Esophagus squamous epithelium (tissue), 4 donors: ENCODE measurements around the gene BAIAP2.

Source experiments
- POLR2A ChIP-seq, 4 donors: fragments of 450-650 bp; IDR thresholded peaks; one replicate each; pipeline ENCODE4 v1.6.1; 2017; ENCODE audit warnings: antibody characterized with exemption in 4 of 4, mild to moderate bottlenecking in 4 of 4, moderate library complexity in 3 of 4
- TF ChIP-seq, protein P1 (sequence below), 6 experiments: fragments of 450-650 bp in 4 of 6; fragments of 200-600 bp in 2 of 6; sonication (generic) in 2 of 6; IDR thresholded peaks; one replicate each; pipeline ENCODE4 v1.5.1; 2016 to 2019; ENCODE audit warnings: antibody characterized with exemption in 6 of 6, mild to moderate bottlenecking in 4 of 6, moderate library complexity in 4 of 6

DNA sequence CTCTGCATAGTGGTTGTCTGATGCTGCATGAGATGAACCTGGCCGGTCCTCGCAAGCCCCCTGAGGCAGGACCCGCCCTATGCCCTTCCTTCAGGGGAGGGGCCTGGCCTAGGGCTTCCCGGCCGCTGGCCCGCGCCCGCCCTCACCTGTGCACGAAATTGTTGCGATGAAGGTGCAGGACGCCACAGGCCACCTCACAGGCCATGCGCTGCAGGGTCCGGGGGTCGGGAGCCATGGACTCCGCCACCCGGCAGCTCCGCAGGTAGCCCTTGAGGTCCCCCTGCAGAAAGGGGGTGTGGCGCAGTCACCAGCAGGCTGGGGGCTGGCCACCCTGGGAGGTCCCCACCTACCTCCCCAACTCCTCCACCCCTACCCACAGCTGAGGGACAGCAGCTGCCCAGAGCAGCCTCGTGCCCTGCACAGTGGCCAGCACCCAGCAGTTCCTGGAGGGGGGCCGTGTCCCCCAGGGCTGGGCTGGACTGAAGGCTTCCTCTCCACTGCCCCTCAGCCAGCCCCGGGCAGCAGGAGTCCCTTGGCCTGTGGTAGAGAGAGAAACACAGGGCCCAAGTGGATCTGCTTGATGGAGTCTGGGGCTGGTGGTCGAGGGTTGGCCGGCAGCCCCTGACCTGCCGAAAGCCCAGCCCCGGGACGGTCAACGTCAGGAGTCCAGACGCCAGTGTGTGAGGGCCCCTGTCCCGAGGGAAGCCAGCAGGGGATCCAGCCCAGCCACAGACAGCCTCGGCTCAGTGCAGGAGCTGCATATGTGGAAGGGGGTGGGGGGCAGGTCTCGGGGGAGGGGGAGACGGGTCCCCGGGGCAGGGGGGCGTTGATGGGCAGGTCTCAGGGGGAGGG is 91.6 kb downstream of the BAIAP2 start:
- TF ChIP-seq, protein P1, sequence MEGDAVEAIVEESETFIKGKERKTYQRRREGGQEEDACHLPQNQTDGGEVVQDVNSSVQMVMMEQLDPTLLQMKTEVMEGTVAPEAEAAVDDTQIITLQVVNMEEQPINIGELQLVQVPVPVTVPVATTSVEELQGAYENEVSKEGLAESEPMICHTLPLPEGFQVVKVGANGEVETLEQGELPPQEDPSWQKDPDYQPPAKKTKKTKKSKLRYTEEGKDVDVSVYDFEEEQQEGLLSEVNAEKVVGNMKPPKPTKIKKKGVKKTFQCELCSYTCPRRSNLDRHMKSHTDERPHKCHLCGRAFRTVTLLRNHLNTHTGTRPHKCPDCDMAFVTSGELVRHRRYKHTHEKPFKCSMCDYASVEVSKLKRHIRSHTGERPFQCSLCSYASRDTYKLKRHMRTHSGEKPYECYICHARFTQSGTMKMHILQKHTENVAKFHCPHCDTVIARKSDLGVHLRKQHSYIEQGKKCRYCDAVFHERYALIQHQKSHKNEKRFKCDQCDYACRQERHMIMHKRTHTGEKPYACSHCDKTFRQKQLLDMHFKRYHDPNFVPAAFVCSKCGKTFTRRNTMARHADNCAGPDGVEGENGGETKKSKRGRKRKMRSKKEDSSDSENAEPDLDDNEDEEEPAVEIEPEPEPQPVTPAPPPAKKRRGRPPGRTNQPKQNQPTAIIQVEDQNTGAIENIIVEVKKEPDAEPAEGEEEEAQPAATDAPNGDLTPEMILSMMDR (IDR thresholded peaks at IDR 0.05) = no peak
- TF ChIP-seq POLR2A (IDR thresholded peaks at IDR 0.05) = no peak
